Measurements from ENCODE around the gene DDAH2. TPM values are rescaled to one million over a fixed set of nuclear protein-coding genes. Genes with fewer than 3 reads are reported as not detected.

The DDAH2 gene
- total and polyA plus RNA-seq, 7 donors: 86.7 to 340 (median 137) TPM

DNA sequence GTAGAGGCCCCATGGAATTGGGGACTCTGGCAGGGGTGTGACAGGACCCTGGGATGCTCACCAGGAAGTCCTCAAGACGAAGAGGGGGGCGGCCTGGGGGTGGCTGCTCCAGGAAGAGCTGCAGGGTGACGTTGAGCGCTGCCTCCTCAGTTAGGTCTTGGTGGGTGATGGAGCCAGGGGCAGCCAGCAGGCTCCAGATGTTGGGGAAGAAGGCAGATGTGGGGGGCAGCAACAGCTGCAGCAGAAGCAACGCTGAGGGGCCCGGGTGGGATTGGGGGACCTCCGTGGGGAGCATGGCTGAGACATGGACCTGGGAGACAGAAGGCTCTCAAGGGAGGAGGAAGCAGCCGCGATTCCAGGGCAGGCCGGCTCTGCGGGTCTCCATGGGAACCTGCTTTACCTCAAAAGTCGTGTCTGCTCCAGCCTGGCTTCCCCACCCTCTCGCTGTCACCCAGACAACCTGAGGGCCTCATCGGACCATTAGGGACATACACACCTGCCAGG lies 47.4 kb upstream of the DDAH2 start:
- Histone ChIP-seq H3K27me3 (no peaks in the 10 kb centered on the region), H3K36me3 (peaks cover 0 to 32% (median 25%) of the 10 kb centered on the region in 4 donors), H3K27ac (no peak overlapping the region), H3K4me3 (no peak overlapping the region), H3K4me1 (peaks cover 0 to 10% (median 10%) of the 10 kb centered on the region in 4 donors), H3K9me3 (no peaks in the 10 kb centered on the region)
- intact Hi-C loops (cut with DNase I): no loop called here
- no peak for DNase-seq
- 25 to 26% methylated on average over 14 of the region's 14 CpGs for WGBS, 2 donors
- TF ChIP-seq EP300 (IDR thresholded peaks at IDR 0.05) (no peak), POLR2A (IDR thresholded peaks at IDR 0.05) (no peak), POLR2AphosphoS5 (IDR thresholded peaks at IDR 0.05) (no peak)
- TF ChIP-seq, protein P1, sequence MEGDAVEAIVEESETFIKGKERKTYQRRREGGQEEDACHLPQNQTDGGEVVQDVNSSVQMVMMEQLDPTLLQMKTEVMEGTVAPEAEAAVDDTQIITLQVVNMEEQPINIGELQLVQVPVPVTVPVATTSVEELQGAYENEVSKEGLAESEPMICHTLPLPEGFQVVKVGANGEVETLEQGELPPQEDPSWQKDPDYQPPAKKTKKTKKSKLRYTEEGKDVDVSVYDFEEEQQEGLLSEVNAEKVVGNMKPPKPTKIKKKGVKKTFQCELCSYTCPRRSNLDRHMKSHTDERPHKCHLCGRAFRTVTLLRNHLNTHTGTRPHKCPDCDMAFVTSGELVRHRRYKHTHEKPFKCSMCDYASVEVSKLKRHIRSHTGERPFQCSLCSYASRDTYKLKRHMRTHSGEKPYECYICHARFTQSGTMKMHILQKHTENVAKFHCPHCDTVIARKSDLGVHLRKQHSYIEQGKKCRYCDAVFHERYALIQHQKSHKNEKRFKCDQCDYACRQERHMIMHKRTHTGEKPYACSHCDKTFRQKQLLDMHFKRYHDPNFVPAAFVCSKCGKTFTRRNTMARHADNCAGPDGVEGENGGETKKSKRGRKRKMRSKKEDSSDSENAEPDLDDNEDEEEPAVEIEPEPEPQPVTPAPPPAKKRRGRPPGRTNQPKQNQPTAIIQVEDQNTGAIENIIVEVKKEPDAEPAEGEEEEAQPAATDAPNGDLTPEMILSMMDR (IDR thresholded peaks at IDR 0.05): no peak

- TF ChIP-seq POLR2A (IDR thresholded peaks at IDR 0.05) (no peak), EP300 (IDR thresholded peaks at IDR 0.05) (no peak), POLR2AphosphoS5 (IDR thresholded peaks at IDR 0.05) (no peak)
- TF ChIP-seq, protein P1 (IDR thresholded peaks at IDR 0.05): no peak
- Histone ChIP-seq H3K4me1 (peaks cover 0 to 10% (median 10%) of the 10 kb centered on the region in 4 donors), H3K27me3 (no peaks in the 10 kb centered on the region), H3K36me3 (peaks cover 0 to 25% (median 21%) of the 10 kb centered on the region in 4 donors), H3K27ac (no peak overlapping the region), H3K4me3 (no peak overlapping the region), H3K9me3 (no peaks in the 10 kb centered on the region)
- DNase-seq: no peak
- 66 to 90% methylated on average over 32 of the region's 32 CpGs for WGBS, 2 donors
- intact Hi-C loops (cut with DNase I): no loop called here
Observed at GRCh38 chr6:31775633-31776484, 46.8 kb upstream of the DDAH2 start.

GRCh38 chr6:31775184-31775583 lies 46.1 kb upstream of the DDAH2 start:
- Histone ChIP-seq H3K4me1 (peaks cover 0 to 10% (median 10%) of the 10 kb centered on the region in 4 donors), H3K27me3 (no peaks in the 10 kb centered on the region), H3K9me3 (no peaks in the 10 kb centered on the region), H3K36me3 (peaks cover 0 to 18% (median 16%) of the 10 kb centered on the region in 4 donors), H3K4me3 (no peak overlapping the region), H3K27ac (no peak overlapping the region)
- 25 to 78% methylated on average over 4 of the region's 4 CpGs for WGBS, 2 donors
- intact Hi-C loops (cut with DNase I): no loop called here
- DNase-seq: no peak
- no peak for TF ChIP-seq POLR2A (IDR thresholded peaks at IDR 0.05)
- TF ChIP-seq, protein P1 (IDR thresholded peaks at IDR 0.05): no peak
- no peak for TF ChIP-seq POLR2AphosphoS5 (IDR thresholded peaks at IDR 0.05)
- no peak for TF ChIP-seq EP300 (IDR thresholded peaks at IDR 0.05)

DNA sequence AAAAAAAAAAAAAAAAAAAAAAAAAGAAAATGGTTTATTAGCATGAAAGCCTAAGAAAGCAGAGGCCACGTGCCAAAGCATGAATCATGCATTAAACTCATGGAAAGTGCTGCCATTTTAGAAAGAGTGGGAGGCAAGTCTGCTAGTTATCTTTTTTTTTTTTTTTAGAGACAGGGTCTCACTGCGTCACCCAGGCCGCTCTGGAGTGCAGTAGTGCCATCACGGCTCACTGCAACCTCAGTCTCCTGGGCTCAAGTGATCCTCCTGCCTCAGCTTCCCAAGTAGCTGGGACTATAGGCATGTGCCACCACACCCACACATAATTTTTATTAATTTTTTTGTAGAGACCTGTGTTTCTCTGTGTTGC lies 42.9 kb upstream of the DDAH2 start:
- intact Hi-C loops (cut with DNase I): no loop called here

More for the DNA sequence above, 42.9 kb upstream of the DDAH2 start:
- no peaks in the 10 kb centered on the region for H3K36me3 ChIP-seq
- H3K27ac ChIP-seq: no peak overlapping the region
- TF ChIP-seq, protein P1 (IDR thresholded peaks at IDR 0.05): no peak
- TF ChIP-seq POLR2A (IDR thresholded peaks at IDR 0.05): no peak
- no peak for TF ChIP-seq POLR2AphosphoS5 (IDR thresholded peaks at IDR 0.05)
- TF ChIP-seq EP300 (IDR thresholded peaks at IDR 0.05): no peak
- H3K4me3 ChIP-seq: no peak overlapping the region
- H3K27me3 ChIP-seq: no peaks in the 10 kb centered on the region
- no peaks in the 10 kb centered on the region for H3K9me3 ChIP-seq
- 67 to 74% methylated on average over 4 of the region's 4 CpGs for WGBS, 2 donors
- peaks cover 0 to 6% (median 4%) of the 10 kb centered on the region in 4 donors for H3K4me1 ChIP-seq
- no peak for DNase-seq

Measured in sigmoid colon (tissue), 7 donors.